Measurements from ENCODE around the gene MLX.

DNA sequence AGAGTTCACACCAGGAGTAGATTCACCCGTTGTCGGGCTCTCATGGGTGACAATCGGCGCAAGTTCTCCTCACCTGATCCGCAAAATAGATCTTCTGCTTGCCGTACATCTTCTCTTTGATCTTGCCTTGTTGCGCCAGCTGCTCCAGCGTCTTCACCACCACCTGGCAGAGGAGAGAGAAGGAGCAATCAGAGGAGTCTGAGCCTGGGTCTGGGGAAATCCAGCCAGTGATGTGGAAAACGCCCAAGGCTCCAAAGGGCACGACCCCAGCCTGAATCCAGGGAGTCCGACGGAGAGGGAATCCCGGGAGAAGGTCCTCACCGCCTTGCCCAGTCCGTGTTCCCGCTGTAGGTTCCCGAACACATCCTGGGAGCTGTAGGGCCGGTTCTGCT, 10.2 kb downstream of the MLX start:
- TF ChIP-seq, protein P1, sequence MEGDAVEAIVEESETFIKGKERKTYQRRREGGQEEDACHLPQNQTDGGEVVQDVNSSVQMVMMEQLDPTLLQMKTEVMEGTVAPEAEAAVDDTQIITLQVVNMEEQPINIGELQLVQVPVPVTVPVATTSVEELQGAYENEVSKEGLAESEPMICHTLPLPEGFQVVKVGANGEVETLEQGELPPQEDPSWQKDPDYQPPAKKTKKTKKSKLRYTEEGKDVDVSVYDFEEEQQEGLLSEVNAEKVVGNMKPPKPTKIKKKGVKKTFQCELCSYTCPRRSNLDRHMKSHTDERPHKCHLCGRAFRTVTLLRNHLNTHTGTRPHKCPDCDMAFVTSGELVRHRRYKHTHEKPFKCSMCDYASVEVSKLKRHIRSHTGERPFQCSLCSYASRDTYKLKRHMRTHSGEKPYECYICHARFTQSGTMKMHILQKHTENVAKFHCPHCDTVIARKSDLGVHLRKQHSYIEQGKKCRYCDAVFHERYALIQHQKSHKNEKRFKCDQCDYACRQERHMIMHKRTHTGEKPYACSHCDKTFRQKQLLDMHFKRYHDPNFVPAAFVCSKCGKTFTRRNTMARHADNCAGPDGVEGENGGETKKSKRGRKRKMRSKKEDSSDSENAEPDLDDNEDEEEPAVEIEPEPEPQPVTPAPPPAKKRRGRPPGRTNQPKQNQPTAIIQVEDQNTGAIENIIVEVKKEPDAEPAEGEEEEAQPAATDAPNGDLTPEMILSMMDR (IDR thresholded peaks at IDR 0.05) = no peak
- TF ChIP-seq EZH2 (IDR thresholded peaks at IDR 0.05; ENCODE audit: borderline replicate concordance, insufficient read depth, low read depth, low read length, poor library complexity, severe bottlenecking) = no peak
